WERI-Rb-1 (cell line): ENCODE results near the gene PRAMEF27.
"Not testable (repeated sequence)": the region's sequence is repeated elsewhere in the genome, so short reads cannot be mapped to it uniquely, and the experiment has no call there.

Experiments used
- DNase-seq: peaks from one replicate; pipeline ENCODE4 v3.0.0-alpha.2; 2020
- H3K27ac ChIP-seq: fragments of 250-450 bp; sonication (Bioruptor Pico); 2 replicates; pipeline ENCODE4 v1.5.1; 2020; ENCODE audit warnings: mild to moderate bottlenecking, moderate library complexity
- H3K27me3 ChIP-seq: fragments of 250-450 bp; sonication (Bioruptor Pico); 2 replicates; pipeline ENCODE4 v1.5.1; 2021; ENCODE audit warnings: mild to moderate bottlenecking, low read depth, moderate library complexity; ENCODE audit not compliant: insufficient read depth, severe bottlenecking
- H3K36me3 ChIP-seq: fragments of 250-450 bp; sonication (Bioruptor Pico); 2 replicates; pipeline ENCODE4 v1.5.1; 2020; ENCODE audit warnings: mild to moderate bottlenecking, moderate library complexity
- H3K4me3 ChIP-seq: 2 replicates; pipeline ENCODE4 v1.5.1; 2011; ENCODE audit warnings: low read depth, mild to moderate bottlenecking, control low read depth, low read length
- H3K9me3 ChIP-seq: fragments of 250-450 bp; sonication (Bioruptor Pico); 2 replicates; pipeline ENCODE4 v1.5.1; 2021; ENCODE audit warnings: mild to moderate bottlenecking, moderate library complexity; ENCODE audit not compliant: severe bottlenecking

Gene PRAMEF27

GRCh38 chr1:13056475-13056874 is at the start of gene PRAMEF27:
PRAMEF27 (minus strand) TSS chr1:13056575; CDS start chr1:13053659, 2,916 bp downstream.
- H3K36me3 ChIP-seq, H3K27ac ChIP-seq, DNase-seq, H3K9me3 ChIP-seq, H3K27me3 ChIP-seq, H3K4me3 ChIP-seq: not testable (repeated sequence)

- not testable (repeated sequence) for H3K27me3 ChIP-seq, DNase-seq, H3K9me3 ChIP-seq, H3K27ac ChIP-seq, H3K4me3 ChIP-seq, H3K36me3 ChIP-seq
These were observed 14.1 kb upstream of the PRAMEF27 start, which contains the start of gene PRAMEF25 for GRCh38 chr1:13070474-13070873. PRAMEF25 (plus strand) TSS chr1:13070774; CDS start chr1:13073694, 2,920 bp downstream.

GRCh38 chr1:13019846-13020245 is 36.5 kb downstream of the PRAMEF27 start:
- DNase-seq, H3K9me3 ChIP-seq, H3K36me3 ChIP-seq, H3K4me3 ChIP-seq, H3K27ac ChIP-seq, H3K27me3 ChIP-seq: not testable (repeated sequence)

- H3K36me3 ChIP-seq, H3K27ac ChIP-seq, DNase-seq, H3K4me3 ChIP-seq, H3K9me3 ChIP-seq, H3K27me3 ChIP-seq: not testable (repeated sequence)
These were observed 44.4 kb downstream of the PRAMEF27 start for GRCh38 chr1:13011932-13012331.

- not testable (repeated sequence) for H3K27ac ChIP-seq, DNase-seq, H3K36me3 ChIP-seq, H3K9me3 ChIP-seq, H3K4me3 ChIP-seq, H3K27me3 ChIP-seq
These were observed 47.0 kb downstream of the PRAMEF27 start for GRCh38 chr1:13009348-13009747.

GRCh38 chr1:13005732-13006131 is 50.6 kb downstream of the PRAMEF27 start:
- not testable (repeated sequence) for H3K27me3 ChIP-seq, H3K9me3 ChIP-seq, DNase-seq, H3K27ac ChIP-seq, H3K4me3 ChIP-seq, H3K36me3 ChIP-seq
